PFSK-1 (cell line): Measurements from ENCODE around the gene DCAKD.

Experiments
- FOXP2 ChIP-seq: optimal IDR thresholded peaks from 2 replicates; pipeline ENCODE3; 2011; ENCODE audit warnings: borderline replicate concordance, control low read depth, inconsistent platforms; ENCODE audit not compliant: insufficient read depth; ENCODE audit errors: extremely low read length, extremely low read depth
- POLR2AphosphoS5 ChIP-seq: IDR thresholded peaks from 2 replicates; pipeline ENCODE4 v1.6.1; 2012; ENCODE audit warnings: low read depth, mild to moderate bottlenecking, control low read depth, low read length, moderate library complexity
- REST ChIP-seq, 2 experiments: IDR thresholded peaks; 2 replicates each; pipeline versions ENCODE4 v1.6.1 to v1.8.0; 2011 to 2012; ENCODE audit warnings: low read depth in 2 of 2, low read length in 2 of 2, control low read depth in 1 of 2, inconsistent platforms in 1 of 2, mild to moderate bottlenecking in 1 of 2, moderate library complexity in 1 of 2; ENCODE audit not compliant: insufficient read depth in 1 of 2
- SIN3A ChIP-seq: IDR thresholded peaks from 2 replicates; pipeline ENCODE4 v1.6.1; 2012; ENCODE audit warnings: mild to moderate bottlenecking, low read length, moderate library complexity, borderline replicate concordance; ENCODE audit not compliant: insufficient read depth
- TAF1 ChIP-seq: IDR thresholded peaks from 2 replicates; pipeline ENCODE4 v1.6.1; 2012; ENCODE audit warnings: low read length, control low read depth, borderline replicate concordance; ENCODE audit not compliant: insufficient read depth

Gene DCAKD

GRCh38 chr17:45018514-45018847 is 33.0 kb downstream of the DCAKD start:
- TF ChIP-seq FOXP2 (no peak), TAF1 (no peak), REST (IDR thresholded peaks at IDR 0.05; ENCODE audit: insufficient read depth in 1 of 2, low read depth in 2 of 2, low read length in 2 of 2) (no peak), POLR2AphosphoS5 (no peak), SIN3A (no peak)

- TF ChIP-seq FOXP2 (no peak), SIN3A (no peak), POLR2AphosphoS5 (no peak), TAF1 (no peak), REST (IDR thresholded peaks at IDR 0.05; ENCODE audit: insufficient read depth in 1 of 2, low read depth in 2 of 2, low read length in 2 of 2) (no peak)
Observed at GRCh38 chr17:45016823-45017222, 34.6 kb downstream of the DCAKD start.

GRCh38 chr17:45016237-45016636 is 35.2 kb downstream of the DCAKD start:
- TF ChIP-seq POLR2AphosphoS5 = no peak
- no peak for TF ChIP-seq FOXP2
- no peak for TF ChIP-seq REST (IDR thresholded peaks at IDR 0.05; ENCODE audit: insufficient read depth in 1 of 2, low read depth in 2 of 2, low read length in 2 of 2)
- no peak for TF ChIP-seq TAF1
- TF ChIP-seq SIN3A = no peak

GRCh38 chr17:45013021-45013997 is 38.1 kb downstream of the DCAKD start:
- no peak for TF ChIP-seq POLR2AphosphoS5
- TF ChIP-seq REST (IDR thresholded peaks at IDR 0.05; ENCODE audit: insufficient read depth in 1 of 2, low read depth in 2 of 2, low read length in 2 of 2) = no peak
- no peak for TF ChIP-seq FOXP2
- TF ChIP-seq TAF1 = no peak
- no peak for TF ChIP-seq SIN3A
